GM23248 (cell line): ENCODE results near the gene ZNF488. TPM values are rescaled to one million over a fixed set of nuclear protein-coding genes. Genes with fewer than 3 reads are reported as not detected.

Source experiments
- DNase-seq: peaks from one replicate; pipeline ENCODE4 v3.0.0-alpha.2; 2015
- H2AFZ ChIP-seq: fragments of 200-600 bp; sonication (generic); 2 replicates; pipeline ENCODE4 v1.6.1; 2016; ENCODE audit warnings: antibody characterized with exemption
- H3F3A ChIP-seq: fragments of 200-600 bp; sonication (generic); 2 replicates; pipeline ENCODE4 v1.6.1; 2016; ENCODE audit warnings: mild to moderate bottlenecking, antibody characterized with exemption, mixed run types; ENCODE audit not compliant: insufficient read depth
- H3K27ac ChIP-seq: fragments of 200-600 bp; sonication (generic); 2 replicates; pipeline ENCODE4 v1.5.1; 2016; ENCODE audit warnings: mild to moderate bottlenecking
- H3K27me3 ChIP-seq: fragments of 200-600 bp; sonication (generic); replicated peaks from 2 replicates; pipeline ENCODE4 v1.6.1; 2016; ENCODE audit warnings: mild to moderate bottlenecking; ENCODE audit not compliant: insufficient read depth
- H3K36me3 ChIP-seq: fragments of 200-600 bp; sonication (generic); 2 replicates; pipeline ENCODE4 v1.6.1; 2016; ENCODE audit warnings: low read depth, mild to moderate bottlenecking
- H3K4me1 ChIP-seq: fragments of 200-600 bp; sonication (generic); 2 replicates; pipeline ENCODE4 v1.6.1; 2016; ENCODE audit warnings: mild to moderate bottlenecking; ENCODE audit not compliant: insufficient read depth
- H3K4me2 ChIP-seq: fragments of 200-600 bp; sonication (generic); one replicate; pipeline ENCODE4 v1.6.1; 2016; ENCODE audit warnings: mild to moderate bottlenecking; ENCODE audit not compliant: unreplicated experiment
- H3K4me3 ChIP-seq: fragments of 200-600 bp; sonication (generic); 2 replicates; pipeline ENCODE4 v1.5.1; 2016; ENCODE audit warnings: mild to moderate bottlenecking
- H3K79me2 ChIP-seq: fragments of 200-600 bp; sonication (generic); 2 replicates; pipeline ENCODE4 v1.6.1; 2016; ENCODE audit warnings: mild to moderate bottlenecking; ENCODE audit not compliant: insufficient read depth
- H3K9ac ChIP-seq: fragments of 200-600 bp; sonication (generic); 2 replicates; pipeline ENCODE4 v1.6.1; 2016; ENCODE audit warnings: mild to moderate bottlenecking
- H3K9me2 ChIP-seq: fragments of 200-600 bp; sonication (generic); 2 replicates; pipeline ENCODE4 v1.6.1; 2016; ENCODE audit warnings: mixed run types, mild to moderate bottlenecking, moderate library complexity; ENCODE audit not compliant: insufficient read depth
- H3K9me3 ChIP-seq: fragments of 200-600 bp; sonication (generic); one replicate; pipeline ENCODE4 v1.6.1; 2017; ENCODE audit warnings: low read depth
- H4K20me1 ChIP-seq: fragments of 200-600 bp; sonication (generic); 2 replicates; pipeline ENCODE4 v1.6.0; 2016; ENCODE audit not compliant: insufficient read depth
- EZH2 ChIP-seq: fragments of 200-600 bp; sonication (generic); IDR thresholded peaks from 2 replicates; pipeline ENCODE4 v1.6.1; 2018; ENCODE audit warnings: antibody characterized with exemption, mild to moderate bottlenecking; ENCODE audit not compliant: insufficient read depth, poor library complexity, severe bottlenecking
- EZH2phosphoT487 ChIP-seq: fragments of 200-600 bp; sonication (generic); IDR thresholded peaks from 2 replicates; pipeline ENCODE4 v1.6.1; 2018; ENCODE audit warnings: antibody characterized with exemption, moderate library complexity, mild to moderate bottlenecking, low read depth; ENCODE audit not compliant: insufficient read depth
- WGBS, 2 experiments: methylation state at CpG; one replicate each; pipeline ENCODE4 v1.1.6; 2015 to 2017; ENCODE audit warnings: low lambda C conversion rate in 2 of 2, low coverage in 1 of 2; ENCODE audit errors: missing lambda C conversion rate in 2 of 2; 5-methylcytosine and 5-hydroxymethylcytosine counted together
- in situ Hi-C: fragments of 300-500 bp; cut with MboI; formaldehyde crosslinking; loops from 2 replicates; pipeline ENCODE4 v1.15.0; 2020
- polyA plus RNA-seq: library from polyadenylated mRNA; unstranded; fragments of >200 nt; fragmentation: Nextera tagmentation; extraction: Ambion mirVana; gene quantifications from 2 replicates; pipeline ENCODE4 v1.2.1, GENCODE V29; 2016
- total RNA-seq: library from RNA; depleted of rRNA; stranded (reverse); fragments of >200 nt; shearing (Covaris generic); gene quantifications from 2 replicates; pipeline ENCODE4 v1.2.3, GENCODE V29; 2014

Gene ZNF488
- total and polyA plus RNA-seq, 2 experiments from 2014 or later = 0.11 TPM; not detected in 1

GRCh38 chr10:47331954-47332353 lies 52.1 kb downstream of the ZNF488 start:
- H3K27ac ChIP-seq = no peak overlapping the region
- in situ Hi-C loops = no loop called here
- H3F3A ChIP-seq = no peaks in the 10 kb centered on the region
- 39 to 44% methylated on average over 7 of the region's 7 CpGs for WGBS, 2 experiments
- H3K36me3 ChIP-seq = no peaks in the 10 kb centered on the region
- H3K4me3 ChIP-seq = no peak overlapping the region
- no peak for DNase-seq
- H3K9me3 ChIP-seq = no peaks in the 10 kb centered on the region
- H3K4me2 ChIP-seq = no peak overlapping the region
- no peaks in the 10 kb centered on the region for H3K9me2 ChIP-seq
- no peak overlapping the region for H3K9ac ChIP-seq
- H3K79me2 ChIP-seq = no peaks in the 10 kb centered on the region
- H3K27me3 ChIP-seq = peaks cover 29% of the 10 kb centered on the region
- no peaks in the 10 kb centered on the region for H4K20me1 ChIP-seq
- no peak for TF ChIP-seq EZH2
- no peaks in the 10 kb centered on the region for H3K4me1 ChIP-seq
- H2AFZ ChIP-seq = no peak overlapping the region

- Histone ChIP-seq H3K27ac (no peak overlapping the region), H3K27me3 (peaks cover 29% of the 10 kb centered on the region), H3K4me1 (no peaks in the 10 kb centered on the region), H3K4me3 (no peak overlapping the region), H2AFZ (no peak overlapping the region), H3K36me3 (no peaks in the 10 kb centered on the region), H3K4me2 (no peak overlapping the region), H3F3A (no peaks in the 10 kb centered on the region), H3K9ac (no peak overlapping the region), H3K9me2 (no peaks in the 10 kb centered on the region), H4K20me1 (no peaks in the 10 kb centered on the region), H3K79me2 (no peaks in the 10 kb centered on the region), H3K9me3 (no peaks in the 10 kb centered on the region)
- in situ Hi-C loops = no loop called here
- no peak for DNase-seq
- TF ChIP-seq EZH2phosphoT487 = no peak
- TF ChIP-seq EZH2 = no peak
- WGBS, 2 experiments = 65 to 76% methylated on average over 9 of the region's 9 CpGs
These were observed 52.6 kb downstream of the ZNF488 start for GRCh38 chr10:47331491-47331890.

- DNase-seq = no peak
- TF ChIP-seq EZH2phosphoT487 (no peak), EZH2 (no peak)
- H3K4me2 ChIP-seq = no peak overlapping the region
- H3K79me2 ChIP-seq = no peaks in the 10 kb centered on the region
- H3K36me3 ChIP-seq = no peaks in the 10 kb centered on the region
- no peaks in the 10 kb centered on the region for H4K20me1 ChIP-seq
- H3K27ac ChIP-seq = no peak overlapping the region
- peaks cover 28% of the 10 kb centered on the region for H3K27me3 ChIP-seq
- H3K4me3 ChIP-seq = no peak overlapping the region
- no peaks in the 10 kb centered on the region for H3K9me3 ChIP-seq
- in situ Hi-C loops = no loop called here
- H3K9ac ChIP-seq = no peak overlapping the region
- H2AFZ ChIP-seq = no peak overlapping the region
- no peaks in the 10 kb centered on the region for H3K4me1 ChIP-seq
- no peaks in the 10 kb centered on the region for H3K9me2 ChIP-seq
- 28 to 29% methylated on average over 3 of the region's 3 CpGs for WGBS, 2 experiments
- H3F3A ChIP-seq = no peaks in the 10 kb centered on the region
These were observed 53.3 kb downstream of the ZNF488 start for GRCh38 chr10:47330804-47331203.

DNA sequence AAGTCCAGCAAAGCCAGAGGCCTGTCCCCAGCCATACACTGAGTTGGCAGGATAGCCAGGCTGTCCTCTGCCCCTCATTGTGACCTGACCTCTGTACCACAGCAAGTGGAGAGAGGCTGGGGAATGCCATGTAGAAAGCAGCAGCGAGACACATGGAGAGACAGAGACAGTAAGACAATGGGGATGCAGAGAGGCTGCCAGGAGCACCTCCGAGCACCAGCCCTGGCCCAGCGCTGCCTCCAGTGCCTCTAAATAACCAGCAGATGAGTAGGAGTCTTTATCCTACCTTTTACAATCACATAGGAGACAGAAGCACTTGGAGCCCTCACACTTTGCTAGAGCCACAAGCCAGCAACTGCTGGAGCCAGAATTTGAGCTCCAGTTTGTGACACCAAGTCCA lies 53.7 kb downstream of the ZNF488 start:
- no peak for DNase-seq
- Histone ChIP-seq H3K9ac (no peak overlapping the region), H3K36me3 (no peaks in the 10 kb centered on the region), H3F3A (no peaks in the 10 kb centered on the region), H3K79me2 (no peaks in the 10 kb centered on the region), H3K4me3 (no peak overlapping the region), H3K4me2 (no peak overlapping the region), H4K20me1 (no peaks in the 10 kb centered on the region), H2AFZ (no peak overlapping the region), H3K27ac (no peak overlapping the region), H3K4me1 (no peaks in the 10 kb centered on the region), H3K27me3 (peaks cover 24% of the 10 kb centered on the region), H3K9me2 (no peaks in the 10 kb centered on the region), H3K9me3 (no peaks in the 10 kb centered on the region)
- WGBS, 2 experiments = 56 to 69% methylated on average over 3 of the region's 3 CpGs
- in situ Hi-C loops = no loop called here
- TF ChIP-seq EZH2phosphoT487 (no peak), EZH2 (no peak)

DNA sequence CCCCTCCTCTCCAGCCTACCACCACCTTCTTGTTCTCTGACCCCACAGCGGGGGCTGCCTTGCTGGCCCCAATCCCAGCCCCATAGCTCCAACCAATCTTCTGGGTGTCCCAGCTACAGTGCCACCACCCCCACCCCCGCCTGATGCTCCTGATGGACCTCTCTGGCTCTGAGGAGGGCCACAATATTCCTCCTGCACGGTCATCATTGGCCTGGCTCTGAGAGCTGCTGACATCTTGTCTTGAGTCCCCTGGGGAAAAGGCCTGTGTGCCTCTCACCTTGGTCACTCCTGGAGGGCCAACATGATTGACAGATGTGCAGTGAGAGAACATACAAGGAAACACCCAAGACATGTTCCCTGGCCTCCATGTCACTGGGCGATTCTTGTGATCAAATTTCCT lies 54.2 kb downstream of the ZNF488 start:
- H3K4me2 ChIP-seq = no peak overlapping the region
- no peaks in the 10 kb centered on the region for H3K9me2 ChIP-seq
- in situ Hi-C loops = no loop called here
- H3F3A ChIP-seq = no peaks in the 10 kb centered on the region
- WGBS, 2 experiments = 27 to 44% methylated on average over 4 of the region's 4 CpGs
- H3K9ac ChIP-seq = no peak overlapping the region
- no peaks in the 10 kb centered on the region for H3K79me2 ChIP-seq
- no peaks in the 10 kb centered on the region for H3K4me1 ChIP-seq
- no peak overlapping the region for H2AFZ ChIP-seq
- no peak for DNase-seq
- H3K27me3 ChIP-seq = peaks cover 19% of the 10 kb centered on the region
- H3K4me3 ChIP-seq = no peak overlapping the region
- TF ChIP-seq EZH2phosphoT487 = no peak
- no peak for TF ChIP-seq EZH2
- no peak overlapping the region for H3K27ac ChIP-seq
- no peaks in the 10 kb centered on the region for H3K36me3 ChIP-seq
- no peaks in the 10 kb centered on the region for H4K20me1 ChIP-seq
- H3K9me3 ChIP-seq = no peaks in the 10 kb centered on the region
